Measurements from ENCODE around the gene CNTF.

GRCh38 chr11:58637371-58637770 is 14.9 kb downstream of the CNTF start:
- TF ChIP-seq, protein P1, sequence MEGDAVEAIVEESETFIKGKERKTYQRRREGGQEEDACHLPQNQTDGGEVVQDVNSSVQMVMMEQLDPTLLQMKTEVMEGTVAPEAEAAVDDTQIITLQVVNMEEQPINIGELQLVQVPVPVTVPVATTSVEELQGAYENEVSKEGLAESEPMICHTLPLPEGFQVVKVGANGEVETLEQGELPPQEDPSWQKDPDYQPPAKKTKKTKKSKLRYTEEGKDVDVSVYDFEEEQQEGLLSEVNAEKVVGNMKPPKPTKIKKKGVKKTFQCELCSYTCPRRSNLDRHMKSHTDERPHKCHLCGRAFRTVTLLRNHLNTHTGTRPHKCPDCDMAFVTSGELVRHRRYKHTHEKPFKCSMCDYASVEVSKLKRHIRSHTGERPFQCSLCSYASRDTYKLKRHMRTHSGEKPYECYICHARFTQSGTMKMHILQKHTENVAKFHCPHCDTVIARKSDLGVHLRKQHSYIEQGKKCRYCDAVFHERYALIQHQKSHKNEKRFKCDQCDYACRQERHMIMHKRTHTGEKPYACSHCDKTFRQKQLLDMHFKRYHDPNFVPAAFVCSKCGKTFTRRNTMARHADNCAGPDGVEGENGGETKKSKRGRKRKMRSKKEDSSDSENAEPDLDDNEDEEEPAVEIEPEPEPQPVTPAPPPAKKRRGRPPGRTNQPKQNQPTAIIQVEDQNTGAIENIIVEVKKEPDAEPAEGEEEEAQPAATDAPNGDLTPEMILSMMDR (conservative IDR thresholded peaks at IDR 0.05 in 1 of 2, IDR thresholded peaks at IDR 0.05 in 1 of 2; ENCODE audit: extremely low read depth in 1 of 2, insufficient read depth in 1 of 2, low read depth in 1 of 2, low read length in 2 of 2), result no peak
- TF ChIP-seq EZH2 (IDR thresholded peaks at IDR 0.05; ENCODE audit: borderline replicate concordance, low read length), result no peak

Data from mammary epithelial cell (primary cell).